Measurements from ENCODE around the gene FAM13C. TPM values are rescaled to one million over a fixed set of nuclear protein-coding genes. Genes with fewer than 3 reads are reported as not detected.
A peak's percentile ranks its signal among the peaks of the same experiment; 100 is the strongest.

The FAM13C gene
- total RNA-seq, 6 donors from 2014 or later, result 4.1 to 15.7 (median 8.9) TPM

DNA sequence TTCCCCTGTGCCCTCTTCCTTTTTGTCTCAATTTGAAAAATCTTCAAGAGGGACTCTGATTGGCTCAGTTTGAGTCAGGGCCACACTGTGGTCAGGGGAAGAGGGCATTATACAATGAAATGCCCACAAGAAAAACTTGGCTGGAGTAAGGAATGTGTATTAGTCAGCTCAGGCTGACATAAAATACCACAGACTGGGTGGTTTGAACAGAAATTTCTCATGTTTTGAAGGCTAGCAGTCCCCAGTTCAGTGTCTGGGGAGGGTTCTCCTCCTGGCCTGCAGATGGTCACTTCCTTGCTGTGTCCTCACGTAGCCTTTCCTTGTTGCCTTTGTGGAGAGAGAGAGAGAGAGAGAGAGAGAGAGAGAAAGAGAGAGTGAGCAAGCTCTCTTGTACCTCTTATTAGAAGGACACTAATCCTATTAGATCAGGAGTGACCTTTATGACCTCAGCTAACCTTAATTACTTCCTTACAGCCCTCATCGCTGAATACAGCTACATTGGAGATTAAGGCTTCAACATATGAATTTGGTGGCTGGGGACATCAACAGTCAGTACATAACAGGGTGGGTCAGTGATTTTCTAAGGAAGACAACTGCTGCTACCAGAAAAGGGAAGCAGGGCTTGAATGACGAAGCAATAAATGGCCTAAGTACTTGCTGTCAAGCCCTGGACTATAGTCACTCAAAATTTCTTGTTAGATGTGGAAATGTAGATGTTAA, 25.8 kb upstream of the FAM13C start:
- Histone ChIP-seq H3K27ac (peak overlapping the region in 1 of 4 donors; percentile 49), H3K4me3 (no peak overlapping the region), H3K9me3 (no peaks in the 10 kb centered on the region), H3K4me1 (no peaks in the 10 kb centered on the region), H3K27me3 (no peaks in the 10 kb centered on the region), H3K36me3 (no peaks in the 10 kb centered on the region)
- ATAC-seq (ENCODE audit: low FRiP score in 2 of 2) (peak in 1 of 2 donors; percentile 36), DNase-seq (no peak)
- TF ChIP-seq EP300 (IDR thresholded peaks at IDR 0.05) (no peak), POLR2AphosphoS5 (IDR thresholded peaks at IDR 0.05) (no peak), POLR2A (IDR thresholded peaks at IDR 0.05) (no peak)
- TF ChIP-seq, protein P1, sequence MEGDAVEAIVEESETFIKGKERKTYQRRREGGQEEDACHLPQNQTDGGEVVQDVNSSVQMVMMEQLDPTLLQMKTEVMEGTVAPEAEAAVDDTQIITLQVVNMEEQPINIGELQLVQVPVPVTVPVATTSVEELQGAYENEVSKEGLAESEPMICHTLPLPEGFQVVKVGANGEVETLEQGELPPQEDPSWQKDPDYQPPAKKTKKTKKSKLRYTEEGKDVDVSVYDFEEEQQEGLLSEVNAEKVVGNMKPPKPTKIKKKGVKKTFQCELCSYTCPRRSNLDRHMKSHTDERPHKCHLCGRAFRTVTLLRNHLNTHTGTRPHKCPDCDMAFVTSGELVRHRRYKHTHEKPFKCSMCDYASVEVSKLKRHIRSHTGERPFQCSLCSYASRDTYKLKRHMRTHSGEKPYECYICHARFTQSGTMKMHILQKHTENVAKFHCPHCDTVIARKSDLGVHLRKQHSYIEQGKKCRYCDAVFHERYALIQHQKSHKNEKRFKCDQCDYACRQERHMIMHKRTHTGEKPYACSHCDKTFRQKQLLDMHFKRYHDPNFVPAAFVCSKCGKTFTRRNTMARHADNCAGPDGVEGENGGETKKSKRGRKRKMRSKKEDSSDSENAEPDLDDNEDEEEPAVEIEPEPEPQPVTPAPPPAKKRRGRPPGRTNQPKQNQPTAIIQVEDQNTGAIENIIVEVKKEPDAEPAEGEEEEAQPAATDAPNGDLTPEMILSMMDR (IDR thresholded peaks at IDR 0.05), result no peak
- WGBS, 2 donors, result 63 to 66% methylated on average over 3 of the region's 3 CpGs

GRCh38 chr10:59384761-59385160, 22.4 kb upstream of the FAM13C start:
- DNase-seq (no peak), ATAC-seq (ENCODE audit: low FRiP score in 2 of 2) (no peak)
- Histone ChIP-seq H3K27me3 (no peaks in the 10 kb centered on the region), H3K9me3 (no peaks in the 10 kb centered on the region), H3K27ac (no peak overlapping the region), H3K36me3 (no peaks in the 10 kb centered on the region), H3K4me3 (no peak overlapping the region), H3K4me1 (no peaks in the 10 kb centered on the region)
- TF ChIP-seq, protein P1 (IDR thresholded peaks at IDR 0.05), result no peak
- TF ChIP-seq POLR2A (IDR thresholded peaks at IDR 0.05), result no peak
- no peak for TF ChIP-seq POLR2AphosphoS5 (IDR thresholded peaks at IDR 0.05)
- TF ChIP-seq EP300 (IDR thresholded peaks at IDR 0.05), result no peak
- 50 to 59% methylated on average over 3 of the region's 3 CpGs for WGBS, 2 donors

DNA sequence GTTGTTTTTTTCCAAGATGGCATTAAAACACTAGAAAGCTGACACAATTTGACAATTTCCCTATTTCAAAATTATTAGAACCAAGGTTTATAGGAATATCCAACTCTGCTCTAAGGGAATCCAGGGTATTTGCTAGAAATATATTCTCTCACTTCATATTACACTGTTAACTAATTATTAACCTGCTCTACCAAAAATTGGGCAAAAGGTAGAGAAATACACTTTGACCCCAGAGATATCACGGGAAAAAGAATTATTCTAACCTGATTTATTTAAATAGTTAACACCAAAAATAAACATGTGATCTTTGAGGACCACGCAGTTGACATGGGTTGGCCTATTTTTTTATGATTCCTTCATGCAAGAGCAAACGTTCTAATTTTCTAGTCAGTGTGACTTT, 21.6 kb upstream of the FAM13C start:
- Histone ChIP-seq H3K36me3 (no peaks in the 10 kb centered on the region), H3K4me1 (no peaks in the 10 kb centered on the region), H3K27me3 (no peaks in the 10 kb centered on the region), H3K4me3 (no peak overlapping the region), H3K27ac (peak overlapping the region; percentile 27 to 53 (median 41)), H3K9me3 (no peaks in the 10 kb centered on the region)
- DNase-seq, result no peak
- no peak for TF ChIP-seq EP300 (IDR thresholded peaks at IDR 0.05)
- TF ChIP-seq POLR2A (IDR thresholded peaks at IDR 0.05), result no peak
- TF ChIP-seq POLR2AphosphoS5 (IDR thresholded peaks at IDR 0.05), result no peak
- TF ChIP-seq, protein P1 (IDR thresholded peaks at IDR 0.05), result no peak
- ATAC-seq (ENCODE audit: low FRiP score in 2 of 2), result no peak
- WGBS, 2 donors, result 73 to 74% methylated on average over 3 of the region's 3 CpGs

- Histone ChIP-seq H3K9me3 (no peaks in the 10 kb centered on the region), H3K27me3 (no peaks in the 10 kb centered on the region), H3K36me3 (no peaks in the 10 kb centered on the region), H3K4me3 (no peak overlapping the region), H3K27ac (peak overlapping the region; percentile 27 to 53 (median 41)), H3K4me1 (no peaks in the 10 kb centered on the region)
- ATAC-seq (ENCODE audit: low FRiP score in 2 of 2), result no peak
- 79 to 85% methylated on average over 1 of the region's 1 CpG for WGBS, 2 donors
- no peak for DNase-seq
- TF ChIP-seq, protein P1 (IDR thresholded peaks at IDR 0.05), result no peak
- TF ChIP-seq EP300 (IDR thresholded peaks at IDR 0.05), result no peak
- TF ChIP-seq POLR2AphosphoS5 (IDR thresholded peaks at IDR 0.05), result no peak
- TF ChIP-seq POLR2A (IDR thresholded peaks at IDR 0.05), result no peak
These were observed 21.1 kb upstream of the FAM13C start for GRCh38 chr10:59383436-59383835.

DNA sequence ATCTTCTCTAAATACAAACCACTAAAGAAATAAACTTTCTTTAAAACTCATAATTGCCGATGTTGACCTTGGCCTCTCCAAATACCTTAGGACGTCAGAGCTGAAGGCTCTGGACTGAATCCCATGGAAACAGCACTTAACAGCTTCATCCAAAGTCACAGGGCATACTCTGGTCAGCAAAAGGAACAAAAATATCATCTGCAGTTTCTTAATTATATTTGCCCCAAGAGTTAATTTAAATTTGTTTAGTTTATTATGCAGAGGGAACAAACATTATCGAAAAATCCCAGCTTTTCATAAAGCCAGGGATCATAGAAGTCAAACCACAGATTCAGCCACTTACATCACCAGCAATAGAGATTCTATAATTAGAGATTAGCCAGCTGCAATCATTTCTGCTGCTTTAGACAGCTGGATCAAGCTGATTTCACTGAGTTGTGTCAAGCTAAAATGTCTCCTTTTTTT, 20.5 kb upstream of the FAM13C start:
- DNase-seq (no peak), ATAC-seq (ENCODE audit: low FRiP score in 2 of 2) (peak; percentile 63 to 66)
- Histone ChIP-seq H3K27ac (peak overlapping the region in 3 of 4 donors; percentile 27 to 53 (median 38)), H3K36me3 (no peaks in the 10 kb centered on the region), H3K4me1 (no peaks in the 10 kb centered on the region), H3K4me3 (no peak overlapping the region), H3K27me3 (no peaks in the 10 kb centered on the region), H3K9me3 (no peaks in the 10 kb centered on the region)
- WGBS, 2 donors, result 46 to 59% methylated on average over 3 of the region's 3 CpGs
- TF ChIP-seq POLR2A (IDR thresholded peaks at IDR 0.05), result no peak
